Measurements from ENCODE around the gene PAPLN. TPM values are rescaled to one million over a fixed set of nuclear protein-coding genes. Genes with fewer than 3 reads are reported as not detected.
A peak's percentile ranks its signal among the peaks of the same experiment; 100 is the strongest.

Gene PAPLN
- total RNA-seq, 2 donors from 2014 or later: 18.4 to 20.1 TPM

GRCh38 chr14:73236157-73236556 is 1.1 kb upstream of the PAPLN start:
- H3K27ac Mint-ChIP-seq: peak overlapping the region; percentile 25
- peak overlapping the region; percentile 46 for H3K4me3 ChIP-seq (ENCODE audit: low read length)

DNA sequence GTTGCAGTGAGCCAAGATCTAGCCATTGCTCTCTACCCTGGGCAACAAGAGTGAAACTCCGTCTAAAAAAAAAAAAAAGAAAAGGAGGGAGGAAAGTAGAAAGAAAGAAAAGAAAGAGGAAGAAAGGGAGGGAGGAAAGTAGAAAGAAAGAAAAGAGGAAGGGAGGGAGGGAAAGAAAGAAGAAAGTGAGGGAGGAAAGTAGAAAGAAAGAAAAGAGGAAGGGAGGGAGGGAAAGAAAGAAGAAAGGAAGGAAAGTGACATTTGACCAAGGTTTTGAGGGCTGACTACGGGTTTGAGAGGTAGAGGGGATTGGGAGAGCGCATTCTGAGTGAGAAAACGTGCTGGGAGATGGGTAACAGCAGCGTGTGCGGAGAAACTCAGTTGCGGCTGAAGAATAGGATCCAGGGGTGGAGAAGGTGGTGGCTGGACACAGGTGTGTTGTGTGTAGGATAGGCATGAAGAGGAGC is 521 bp upstream of the PAPLN start:
- peak overlapping the region; percentile 77 for H3K4me3 ChIP-seq (ENCODE audit: low read length)
- no peak overlapping the region for H3K27ac Mint-ChIP-seq
- H3K4me3 Mint-ChIP-seq: peak overlapping the region; percentile 50
- TF ChIP-seq, protein P1, sequence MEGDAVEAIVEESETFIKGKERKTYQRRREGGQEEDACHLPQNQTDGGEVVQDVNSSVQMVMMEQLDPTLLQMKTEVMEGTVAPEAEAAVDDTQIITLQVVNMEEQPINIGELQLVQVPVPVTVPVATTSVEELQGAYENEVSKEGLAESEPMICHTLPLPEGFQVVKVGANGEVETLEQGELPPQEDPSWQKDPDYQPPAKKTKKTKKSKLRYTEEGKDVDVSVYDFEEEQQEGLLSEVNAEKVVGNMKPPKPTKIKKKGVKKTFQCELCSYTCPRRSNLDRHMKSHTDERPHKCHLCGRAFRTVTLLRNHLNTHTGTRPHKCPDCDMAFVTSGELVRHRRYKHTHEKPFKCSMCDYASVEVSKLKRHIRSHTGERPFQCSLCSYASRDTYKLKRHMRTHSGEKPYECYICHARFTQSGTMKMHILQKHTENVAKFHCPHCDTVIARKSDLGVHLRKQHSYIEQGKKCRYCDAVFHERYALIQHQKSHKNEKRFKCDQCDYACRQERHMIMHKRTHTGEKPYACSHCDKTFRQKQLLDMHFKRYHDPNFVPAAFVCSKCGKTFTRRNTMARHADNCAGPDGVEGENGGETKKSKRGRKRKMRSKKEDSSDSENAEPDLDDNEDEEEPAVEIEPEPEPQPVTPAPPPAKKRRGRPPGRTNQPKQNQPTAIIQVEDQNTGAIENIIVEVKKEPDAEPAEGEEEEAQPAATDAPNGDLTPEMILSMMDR (conservative IDR thresholded peaks at IDR 0.05): no peak
- H3K27me3 Mint-ChIP-seq (ENCODE audit: insufficient read depth): peaks cover 68% of the 10 kb centered on the region
- no peak for DNase-seq
- no peaks in the 10 kb centered on the region for H3K9me3 ChIP-seq (ENCODE audit: control insufficient read depth, low read length)
- H3K27ac ChIP-seq (ENCODE audit: low read depth, low read length): no peak overlapping the region
- H3K4me1 ChIP-seq (ENCODE audit: control insufficient read depth, insufficient read depth, low read length): peaks cover 38% of the 10 kb centered on the region
- H3K36me3 ChIP-seq (ENCODE audit: control insufficient read depth, insufficient read depth, low read length): no peaks in the 10 kb centered on the region
- no peaks in the 10 kb centered on the region for H3K36me3 Mint-ChIP-seq (ENCODE audit: low read depth)
- no peaks in the 10 kb centered on the region for H3K9me3 Mint-ChIP-seq
- H3K9ac ChIP-seq (ENCODE audit: extremely low read depth, low read length, poor library complexity, severe bottlenecking): no peak overlapping the region
- 43 to 45% methylated on average over 5 to 6 of the region's 7 CpGs for WGBS, 2 experiments (ENCODE audit: insufficient coverage in 1 of 2, insufficient read length in 1 of 2)
- H3K27me3 ChIP-seq (ENCODE audit: control insufficient read depth, insufficient read depth, low read length, poor library complexity, severe bottlenecking): peaks cover 56% of the 10 kb centered on the region
- H3K4me1 Mint-ChIP-seq: peaks cover 54% of the 10 kb centered on the region

More at GRCh38 chr14:73236157-73236556, 1.1 kb upstream of the PAPLN start:
- Histone ChIP-seq H3K36me3 (ENCODE audit: control insufficient read depth, insufficient read depth, low read length) (no peaks in the 10 kb centered on the region), H3K27me3 (ENCODE audit: control insufficient read depth, insufficient read depth, low read length, poor library complexity, severe bottlenecking) (peaks cover 51% of the 10 kb centered on the region), H3K27ac (ENCODE audit: low read depth, low read length) (no peak overlapping the region), H3K9me3 (ENCODE audit: control insufficient read depth, low read length) (no peaks in the 10 kb centered on the region), H3K4me1 (ENCODE audit: control insufficient read depth, insufficient read depth, low read length) (peaks cover 38% of the 10 kb centered on the region), H3K9ac (ENCODE audit: extremely low read depth, low read length, poor library complexity, severe bottlenecking) (no peak overlapping the region)
- TF ChIP-seq, protein P1 (conservative IDR thresholded peaks at IDR 0.05): no peak
- H3K9me3 Mint-ChIP-seq: no peaks in the 10 kb centered on the region
- H3K4me3 Mint-ChIP-seq: peak overlapping the region; percentile 50
- no peaks in the 10 kb centered on the region for H3K36me3 Mint-ChIP-seq (ENCODE audit: low read depth)
- H3K27me3 Mint-ChIP-seq (ENCODE audit: insufficient read depth): peaks cover 62% of the 10 kb centered on the region
- 35 to 42% methylated on average over 11 of the region's 11 CpGs for WGBS, 2 experiments (ENCODE audit: insufficient coverage in 1 of 2, insufficient read length in 1 of 2)
- peaks cover 54% of the 10 kb centered on the region for H3K4me1 Mint-ChIP-seq
- no peak for DNase-seq

DNA sequence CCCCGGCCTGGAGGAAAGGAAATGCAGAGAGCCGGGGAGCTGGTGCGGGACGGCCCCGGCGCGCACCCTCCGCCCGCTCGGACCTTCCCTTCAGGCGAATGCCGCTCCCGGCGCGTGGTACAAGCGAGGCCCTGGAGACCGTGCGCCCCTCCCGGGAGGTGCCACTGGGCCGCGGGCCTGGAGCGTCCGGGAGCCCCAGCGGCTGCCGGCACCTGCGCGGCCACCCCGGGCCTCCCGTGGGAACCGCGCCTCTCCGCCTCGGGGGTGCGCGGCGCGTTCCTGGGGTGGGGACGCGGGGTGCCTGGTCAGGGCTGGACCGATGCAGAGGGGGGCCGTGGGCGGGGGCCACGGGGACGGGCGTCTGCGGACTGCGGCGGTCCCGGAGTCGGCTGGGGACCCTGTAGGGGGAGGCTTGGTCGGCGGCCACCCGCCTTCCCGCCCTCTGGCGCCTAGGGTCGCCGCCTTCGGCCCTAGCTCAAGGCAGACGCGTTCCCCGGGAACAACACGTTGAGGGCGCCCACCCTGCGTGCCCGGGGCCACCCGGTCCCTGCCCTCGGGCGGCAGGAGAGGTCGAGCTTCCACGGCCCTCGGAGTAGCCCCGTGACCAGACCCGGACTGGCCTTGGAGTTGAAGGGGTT is 599 bp downstream of the PAPLN start:
- peak overlapping the region; percentile 77 for H3K4me3 ChIP-seq (ENCODE audit: low read length)
- Mint-ChIP-seq H3K36me3 (ENCODE audit: low read depth) (no peaks in the 10 kb centered on the region), H3K4me3 (peak overlapping the region; percentile 50), H3K4me1 (peaks cover 46% of the 10 kb centered on the region), H3K27ac (no peak overlapping the region), H3K9me3 (no peaks in the 10 kb centered on the region), H3K27me3 (ENCODE audit: insufficient read depth) (peaks cover 78% of the 10 kb centered on the region)
- peaks cover 30% of the 10 kb centered on the region for H3K4me1 ChIP-seq (ENCODE audit: control insufficient read depth, insufficient read depth, low read length)
- peak; percentile 72 for DNase-seq
- 4 to 5% methylated on average over 16 to 73 of the region's 73 CpGs for WGBS, 2 experiments (ENCODE audit: insufficient coverage in 1 of 2, insufficient read length in 1 of 2)
- H3K36me3 ChIP-seq (ENCODE audit: control insufficient read depth, insufficient read depth, low read length): no peaks in the 10 kb centered on the region
- no peaks in the 10 kb centered on the region for H3K9me3 ChIP-seq (ENCODE audit: control insufficient read depth, low read length)
- TF ChIP-seq, protein P1 (conservative IDR thresholded peaks at IDR 0.05): no peak
- H3K9ac ChIP-seq (ENCODE audit: extremely low read depth, low read length, poor library complexity, severe bottlenecking): peak overlapping the region; percentile 25
- H3K27me3 ChIP-seq (ENCODE audit: control insufficient read depth, insufficient read depth, low read length, poor library complexity, severe bottlenecking): peaks cover 56% of the 10 kb centered on the region
- H3K27ac ChIP-seq (ENCODE audit: low read depth, low read length): no peak overlapping the region
